HEK293 (cell line): ENCODE results near the gene TLR2.

Experiments
- CTCF ChIP-seq: fragments of 450-650 bp; formaldehyde crosslinking; IDR thresholded peaks from 2 replicates; pipeline ENCODE4 v1.5.1; 2016; ENCODE audit warnings: missing biosample characterization, missing genetic modification characterization
- GLI2 ChIP-seq: fragments of 450-650 bp; formaldehyde crosslinking; IDR thresholded peaks from 2 replicates; pipeline ENCODE4; 2017; ENCODE audit warnings: missing biosample characterization, missing genetic modification characterization, low read depth, borderline replicate concordance
- REST ChIP-seq: fragments of 450-650 bp; formaldehyde crosslinking; IDR thresholded peaks from 2 replicates; pipeline ENCODE4 v1.5.1; 2016; ENCODE audit warnings: missing biosample characterization, missing genetic modification characterization
- WT1 ChIP-seq: fragments of 450-650 bp; formaldehyde crosslinking; IDR thresholded peaks from 2 replicates; pipeline ENCODE4 v1.5.1; 2016; ENCODE audit warnings: missing biosample characterization, missing genetic modification characterization
- ZNF121 ChIP-seq: fragments of 450-650 bp; formaldehyde crosslinking; IDR thresholded peaks from 2 replicates; pipeline ENCODE4 v1.5.1; 2016; ENCODE audit warnings: missing biosample characterization, missing genetic modification characterization
- ZNF280D ChIP-seq: fragments of 450-650 bp; formaldehyde crosslinking; IDR thresholded peaks from 2 replicates; pipeline ENCODE4 v1.5.1; 2016; ENCODE audit warnings: missing biosample characterization, missing genetic modification characterization

GRCh38 chr4:153646261-153646660, 37.8 kb upstream of the TLR2 start:
- no peak for TF ChIP-seq REST (tag by site-specific recombination)
- no peak for TF ChIP-seq WT1 (tag by site-specific recombination)
- TF ChIP-seq CTCF (tag by site-specific recombination) = no peak
- no peak for TF ChIP-seq ZNF280D
- TF ChIP-seq GLI2 (tag by site-specific recombination) = no peak
- no peak for TF ChIP-seq ZNF121
